H54 (cell line): ENCODE measurements around the gene CCDC15.

Experiments
- DNase-seq: peaks from one replicate; pipeline ENCODE4 v3.0.0; 2011; ENCODE audit warnings: low spot score, mixed read lengths; ENCODE audit not compliant: insufficient read length
- FAIRE-seq: peaks from 3 replicates; lab custom pipeline; 2011; peaks lifted over from hg19 to GRCh38; lab: Jason Lieb, UNC
- POLR2A ChIP-seq: IDR thresholded peaks from 2 replicates; pipeline ENCODE4 v1.6.1; 2011; ENCODE audit warnings: low read depth, mild to moderate bottlenecking, low read length

Gene CCDC15

GRCh38 chr11:124935548-124936514, 18.2 kb upstream of the CCDC15 start, which contains the start of gene HEPACAM:
Gene HEPACAM (minus strand): TSS chr11:124936047. CDS start chr11:124936006, 41 bp downstream.
- DNase-seq (no peak), FAIRE-seq (no peak)
- no peak for TF ChIP-seq POLR2A

- FAIRE-seq (no peak), DNase-seq (no peak)
- no peak for TF ChIP-seq POLR2A
Measured at GRCh38 chr11:124937336-124937935, 16.6 kb upstream of the CCDC15 start.

GRCh38 chr11:124938206-124938765, 15.7 kb upstream of the CCDC15 start:
- TF ChIP-seq POLR2A: no peak
- DNase-seq (no peak), FAIRE-seq (no peak)

GRCh38 chr11:124938970-124939369, 15.0 kb upstream of the CCDC15 start:
- DNase-seq (no peak), FAIRE-seq (no peak)
- TF ChIP-seq POLR2A: no peak

- TF ChIP-seq POLR2A: no peak
- DNase-seq (no peak), FAIRE-seq (no peak)
Measured at GRCh38 chr11:124941703-124942102, 12.3 kb upstream of the CCDC15 start.

- DNase-seq (no peak), FAIRE-seq (no peak)
- no peak for TF ChIP-seq POLR2A
Measured at GRCh38 chr11:124942466-124943253, 11.3 kb upstream of the CCDC15 start.

- FAIRE-seq (no peak), DNase-seq (no peak)
- TF ChIP-seq POLR2A: no peak
Measured at GRCh38 chr11:124943254-124943616, 10.8 kb upstream of the CCDC15 start.

- TF ChIP-seq POLR2A: no peak
- DNase-seq (no peak), FAIRE-seq (no peak)
Measured at GRCh38 chr11:124943741-124944140, 10.3 kb upstream of the CCDC15 start.

- DNase-seq (no peak), FAIRE-seq (no peak)
- TF ChIP-seq POLR2A: no peak
Measured at GRCh38 chr11:124944565-124944964, 9.4 kb upstream of the CCDC15 start.

- TF ChIP-seq POLR2A: no peak
- no peak for FAIRE-seq
- no peak for DNase-seq
Measured at GRCh38 chr11:124945826-124946225, 8.2 kb upstream of the CCDC15 start.

GRCh38 chr11:124946735-124947141, 7.3 kb upstream of the CCDC15 start:
- FAIRE-seq: no peak
- TF ChIP-seq POLR2A: no peak
- no peak for DNase-seq

- no peak for DNase-seq
- FAIRE-seq: no peak
- no peak for TF ChIP-seq POLR2A
Measured at GRCh38 chr11:124950601-124951330, 3.2 kb upstream of the CCDC15 start.

GRCh38 chr11:124951341-124951740, 2.7 kb upstream of the CCDC15 start:
- TF ChIP-seq POLR2A: no peak
- no peak for FAIRE-seq

More at GRCh38 chr11:124951341-124951740, 2.7 kb upstream of the CCDC15 start:
- DNase-seq: no peak
